Measurements from ENCODE around the gene C12orf50. TPM values are rescaled to one million over a fixed set of nuclear protein-coding genes. Genes with fewer than 3 reads are reported as not detected.

Gene C12orf50
- total and polyA plus RNA-seq, 9 of the 15 experiments (the other 6 are each of a cell fraction or from before 2014, with no cell fraction given) = 0.07 to 0.14 (median 0.11) TPM; not detected in 6

GRCh38 chr12:88057994-88058718 lies 29.0 kb upstream of the C12orf50 start:
- no peaks in the 10 kb centered on the region for H3K27me3 ChIP-seq (ENCODE audit: control insufficient read depth in 2 of 2, insufficient read depth in 2 of 2, low read length in 2 of 2)
- in situ Hi-C loops (cut with MboI) = no loop called here
- no peak overlapping the region for H3K4me2 ChIP-seq (ENCODE audit: insufficient read depth, low read length)
- H4K20me1 ChIP-seq (replicated peaks; ENCODE audit: control insufficient read depth, insufficient read depth, low read length) = no peaks in the 10 kb centered on the region
- H3K4me3 ChIP-seq = no peak overlapping the region
- 93% methylated on average over 4 of the region's 4 CpGs for WGBS (ENCODE audit: insufficient coverage, low coverage, missing lambda C conversion rate)
- ChIA-PET CTCF (ENCODE audit: low intra/inter-chr PET ratio) (no interaction called here), POLR2A (interaction anchor here (1.0 kb wide), 1 partner anchor 8 kb away, joined by 6 read pairs; no protein-coding TSS in a partner anchor)
- peaks cover 43% of the 10 kb centered on the region for H3K36me3 ChIP-seq (ENCODE audit: control insufficient read depth, insufficient read depth, low read length)
- no peak overlapping the region for H3K27ac ChIP-seq (ENCODE audit: extremely low read depth, low read depth, low read length)
- BruUV-seq (replicated peaks) = no TSS peak
- H2AFZ ChIP-seq (ENCODE audit: low read depth, low read length) = no peak overlapping the region
- no peak; the same call in 2 of the 3 replicates for ATAC-seq
- intact Hi-C loops (cut with micrococcal nuclease) = no loop called here
- no peak for FAIRE-seq
- H3K9me3 ChIP-seq (replicated peaks; ENCODE audit: control insufficient read depth, insufficient read depth, low read depth, low read length) = no peaks in the 10 kb centered on the region
- H3K4me1 ChIP-seq (replicated peaks in 1 of 2; ENCODE audit: control insufficient read depth in 2 of 2, insufficient read depth in 2 of 2, low read length in 2 of 2) = no peaks in the 10 kb centered on the region
- no peak overlapping the region for H3K9ac ChIP-seq (ENCODE audit: insufficient read depth in 1 of 2, low read depth in 2 of 2, low read length in 2 of 2)
- H3K9me1 ChIP-seq (ENCODE audit: control insufficient read depth, insufficient read depth, low read length) = no peaks in the 10 kb centered on the region
- DNase-seq (ENCODE audit: extremely low read depth in 1 of 4, low spot score in 3 of 4) = no peak
- no peaks in the 10 kb centered on the region for H3K79me2 ChIP-seq (ENCODE audit: control insufficient read depth, insufficient read depth, low read length)
- TF ChIP-seq PTRF (tag; IDR thresholded peaks at IDR 0.05) (no peak), HOMEZ (CRISPR knock-in tag; IDR thresholded peaks at IDR 0.05) (no peak), KDM5B (IDR thresholded peaks at IDR 0.05; ENCODE audit: insufficient replicate concordance, low read depth, low read length) (no peak), ZNF184 (CRISPR knock-in tag; IDR thresholded peaks at IDR 0.05) (no peak)
